ENCODE data around the gene TRIB2.

- TF ChIP-seq CTCF (conservative IDR thresholded peaks at IDR 0.05; ENCODE audit: low read depth, low read length) = no peak
- TF ChIP-seq, protein P1, sequence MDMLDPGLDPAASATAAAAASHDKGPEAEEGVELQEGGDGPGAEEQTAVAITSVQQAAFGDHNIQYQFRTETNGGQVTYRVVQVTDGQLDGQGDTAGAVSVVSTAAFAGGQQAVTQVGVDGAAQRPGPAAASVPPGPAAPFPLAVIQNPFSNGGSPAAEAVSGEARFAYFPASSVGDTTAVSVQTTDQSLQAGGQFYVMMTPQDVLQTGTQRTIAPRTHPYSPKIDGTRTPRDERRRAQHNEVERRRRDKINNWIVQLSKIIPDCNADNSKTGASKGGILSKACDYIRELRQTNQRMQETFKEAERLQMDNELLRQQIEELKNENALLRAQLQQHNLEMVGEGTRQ (IDR thresholded peaks at IDR 0.05; ENCODE audit: low read depth, low read length) = no peak
- no peak for TF ChIP-seq FOS (IDR thresholded peaks at IDR 0.05; ENCODE audit: low read depth, low read length)
- no peak for TF ChIP-seq MAFK (IDR thresholded peaks at IDR 0.05; ENCODE audit: low read depth, low read length)
- no peak for TF ChIP-seq CEBPB (IDR thresholded peaks at IDR 0.05; ENCODE audit: low read depth, low read length)
- no peak for TF ChIP-seq BHLHE40 (IDR thresholded peaks at IDR 0.05; ENCODE audit: low read depth, low read length)
- TF ChIP-seq SMC3 (IDR thresholded peaks at IDR 0.05; ENCODE audit: low read depth, low read length) = no peak
- no peak for TF ChIP-seq RCOR1 (IDR thresholded peaks at IDR 0.05; ENCODE audit: insufficient replicate concordance, low read length)
- TF ChIP-seq RFX5 (IDR thresholded peaks at IDR 0.05; ENCODE audit: low read depth, low read length) = no peak
- TF ChIP-seq POLR2A (IDR thresholded peaks at IDR 0.05; ENCODE audit: low read depth, low read length) = no peak
- TF ChIP-seq RAD21 (IDR thresholded peaks at IDR 0.05; ENCODE audit: low read length) = no peak
- no peak for TF ChIP-seq MXI1 (IDR thresholded peaks at IDR 0.05; ENCODE audit: borderline replicate concordance, low read depth, low read length)
- TF ChIP-seq, protein P2, sequence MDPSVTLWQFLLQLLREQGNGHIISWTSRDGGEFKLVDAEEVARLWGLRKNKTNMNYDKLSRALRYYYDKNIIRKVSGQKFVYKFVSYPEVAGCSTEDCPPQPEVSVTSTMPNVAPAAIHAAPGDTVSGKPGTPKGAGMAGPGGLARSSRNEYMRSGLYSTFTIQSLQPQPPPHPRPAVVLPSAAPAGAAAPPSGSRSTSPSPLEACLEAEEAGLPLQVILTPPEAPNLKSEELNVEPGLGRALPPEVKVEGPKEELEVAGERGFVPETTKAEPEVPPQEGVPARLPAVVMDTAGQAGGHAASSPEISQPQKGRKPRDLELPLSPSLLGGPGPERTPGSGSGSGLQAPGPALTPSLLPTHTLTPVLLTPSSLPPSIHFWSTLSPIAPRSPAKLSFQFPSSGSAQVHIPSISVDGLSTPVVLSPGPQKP (IDR thresholded peaks at IDR 0.05; ENCODE audit: borderline replicate concordance, low read depth, low read length) = no peak
These were observed 61.6 kb downstream of the TRIB2 start for GRCh38 chr2:12778369-12778768.
